Skeletal muscle cell (primary cell): Measurements from ENCODE around the gene GPRIN2.
"Not testable (repeated sequence)": the region's sequence is repeated elsewhere in the genome, so short reads cannot be mapped to it uniquely, and the experiment has no call there.

Experiments used
- DNase-seq: peaks from one replicate; pipeline ENCODE4 v3.0.0-alpha.2; 2010; ENCODE audit warnings: low read depth
- H3K4me3 ChIP-seq: 2 replicates; pipeline ENCODE4 v1.5.1; 2011; ENCODE audit warnings: low read depth, mild to moderate bottlenecking, control low read depth, low read length, moderate library complexity

GPRIN2 gene

DNA sequence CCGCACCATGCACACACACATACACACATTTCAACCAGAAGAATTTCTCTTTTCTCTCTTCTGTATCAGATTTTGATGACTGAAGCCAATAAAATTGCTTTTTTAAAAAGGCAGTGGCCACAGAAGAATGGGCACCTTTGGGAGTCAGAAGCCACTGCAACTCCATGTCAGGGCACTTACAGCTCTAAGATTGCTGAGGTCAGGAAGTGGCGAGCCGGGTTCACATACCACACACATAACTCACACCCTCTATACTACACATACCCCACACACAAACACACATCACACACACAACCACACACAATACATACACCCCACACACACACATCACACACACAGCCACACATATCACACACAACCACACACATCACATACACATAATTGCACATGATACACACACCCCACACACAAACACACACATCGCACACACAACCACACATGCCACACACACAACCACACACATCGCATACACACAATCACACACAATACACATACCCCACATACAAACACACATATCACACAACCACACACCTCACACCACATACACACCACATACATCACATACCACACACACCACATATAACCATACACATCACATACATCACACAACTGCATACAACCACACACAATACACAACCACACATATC, 31.2 kb downstream of the GPRIN2 start:
- no peak overlapping the region for H3K4me3 ChIP-seq

DNA sequence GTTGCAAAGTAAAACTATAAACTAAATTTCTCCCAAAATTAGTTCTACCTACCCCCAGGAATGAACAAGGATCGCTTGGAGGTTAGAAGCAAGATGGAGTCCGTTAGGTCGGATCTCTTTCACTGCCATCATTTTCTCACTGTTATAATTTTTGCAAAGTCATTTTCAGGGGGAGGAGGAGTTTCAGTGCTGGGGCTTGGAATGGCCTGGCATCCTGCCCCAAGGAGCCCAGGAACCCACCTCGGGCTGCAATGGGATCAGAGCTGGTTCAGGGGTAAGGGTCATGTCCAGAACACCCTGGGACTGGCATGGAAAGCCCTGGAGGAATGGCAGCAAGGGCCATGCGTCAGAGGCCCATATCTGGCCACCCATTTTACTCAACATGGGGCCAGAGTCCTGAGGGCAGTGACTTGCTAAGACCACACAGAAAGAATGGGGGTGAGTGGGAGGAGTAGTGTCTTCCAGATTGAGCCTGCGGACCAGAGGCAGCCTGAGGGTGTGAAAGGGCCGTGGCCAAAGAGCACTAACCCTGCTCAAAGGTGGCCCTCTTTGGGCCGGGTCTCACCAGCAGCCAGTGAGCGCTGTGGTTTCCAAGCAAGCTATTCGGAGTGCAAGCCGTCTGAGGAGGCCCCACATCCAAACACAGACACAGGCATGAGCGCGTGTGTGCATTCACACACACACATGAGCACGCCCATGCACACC, 31.8 kb downstream of the GPRIN2 start:
- H3K4me3 ChIP-seq, result no peak overlapping the region
- peak; percentile 75 for DNase-seq

More for the DNA sequence above, 31.2 kb downstream of the GPRIN2 start:
- peak; percentile 60 for DNase-seq

DNA sequence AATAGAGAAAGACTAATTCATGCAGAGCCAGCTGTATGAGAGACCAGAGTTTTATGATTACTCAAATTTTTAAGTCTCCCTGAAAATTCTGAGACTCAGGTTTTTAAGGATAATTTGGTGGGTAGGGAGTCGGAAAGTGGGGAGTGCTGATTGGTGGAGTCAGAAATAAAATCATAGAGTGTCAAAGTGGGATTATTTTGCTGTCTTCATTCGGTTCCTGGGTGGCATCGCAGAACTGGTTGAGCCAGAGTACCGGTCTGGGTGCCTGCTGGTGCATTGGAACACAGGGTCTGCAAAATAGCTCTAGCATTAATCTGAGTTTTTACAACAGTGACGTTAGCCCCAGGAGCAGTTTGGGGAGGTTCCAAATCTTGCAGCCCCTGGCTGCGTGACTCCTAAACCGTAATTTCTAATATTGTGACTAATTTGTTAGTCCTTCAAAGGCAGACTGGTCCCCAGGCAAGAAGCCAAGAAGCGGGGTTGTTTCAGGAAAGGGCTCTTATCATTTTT, 32.4 kb downstream of the GPRIN2 start:
- peak; percentile 92 for DNase-seq
- H3K4me3 ChIP-seq, result no peak overlapping the region

DNA sequence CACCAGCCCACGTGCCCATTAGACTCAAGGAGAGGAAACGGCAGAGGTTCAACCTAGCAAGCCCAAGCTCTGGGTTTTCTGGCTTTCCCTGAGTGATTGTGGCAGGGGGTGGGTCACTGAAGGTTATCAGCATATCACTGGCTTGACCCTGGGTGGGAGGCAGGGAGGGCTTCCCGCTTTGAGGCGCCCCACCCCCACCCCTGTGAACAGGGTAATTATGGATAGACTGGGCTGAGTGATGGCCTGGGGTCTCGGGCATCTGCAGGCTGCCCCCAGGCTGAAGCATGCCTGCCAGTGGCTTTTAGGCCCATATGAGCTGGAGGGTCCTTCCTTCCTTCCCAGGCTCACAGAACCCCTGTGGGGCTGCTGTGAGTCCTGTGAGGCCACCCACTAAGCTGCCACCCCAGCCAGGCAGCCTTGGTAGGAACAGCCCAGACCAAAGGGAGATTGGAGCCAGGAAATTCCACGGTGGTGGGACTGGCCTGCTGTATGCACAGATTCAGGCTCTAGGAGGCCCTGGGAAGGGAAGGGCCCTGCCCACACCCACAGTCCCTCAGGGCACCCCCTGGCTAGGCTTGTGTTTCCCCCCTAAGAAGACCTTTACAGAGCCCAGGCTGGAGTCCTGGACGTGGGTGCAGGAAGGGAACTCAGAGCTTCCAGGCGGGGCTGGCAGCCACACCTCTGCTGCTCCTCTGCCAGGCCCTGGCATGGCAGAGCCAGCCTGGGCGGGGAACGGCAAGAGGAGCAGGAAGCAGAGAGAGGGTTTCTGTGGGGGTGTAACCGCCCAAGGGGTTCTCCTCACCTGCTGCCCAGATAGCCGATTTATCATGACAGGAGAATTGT, 33.1 kb downstream of the GPRIN2 start:
- no peak for DNase-seq
- H3K4me3 ChIP-seq, result no peak overlapping the region

DNA sequence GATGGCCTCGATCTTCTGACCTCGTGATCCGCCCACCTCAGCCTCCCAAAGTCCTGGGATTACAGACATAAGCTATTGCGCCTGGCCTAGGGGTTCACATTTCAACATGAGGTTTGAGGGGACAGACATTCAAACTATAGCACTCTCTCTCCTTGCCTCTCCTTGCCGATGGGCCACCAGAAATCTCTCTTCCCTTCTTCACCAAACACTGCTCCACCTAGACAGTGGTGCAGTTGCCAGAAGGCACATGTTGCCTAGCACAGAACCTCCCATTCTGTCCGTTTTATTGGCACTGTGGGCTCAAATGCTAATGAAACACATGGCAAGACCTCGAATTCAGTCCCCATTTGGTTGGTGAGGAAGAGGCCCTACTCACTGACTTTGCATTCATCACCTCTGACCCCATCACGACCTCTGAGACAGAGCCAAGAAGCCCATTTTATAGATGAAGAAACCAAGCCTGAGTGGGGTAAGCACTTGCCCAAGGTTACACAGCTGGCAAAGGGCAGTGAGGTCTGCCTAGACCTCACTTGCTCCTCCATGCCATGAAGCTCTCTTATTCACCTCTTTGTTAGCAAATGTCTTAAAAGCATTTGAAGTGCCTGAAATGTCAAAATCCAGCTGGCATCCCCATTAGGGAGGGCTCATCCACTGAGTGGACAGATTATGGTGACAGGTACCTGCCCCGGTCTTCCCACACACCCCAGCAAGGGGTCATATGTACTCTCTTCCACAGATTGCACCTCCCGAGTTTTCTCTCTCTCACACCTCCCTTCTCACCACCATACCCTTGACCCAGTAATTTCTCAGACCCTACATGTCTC, 34.0 kb downstream of the GPRIN2 start:
- H3K4me3 ChIP-seq, result no peak overlapping the region
- DNase-seq, result no peak

DNA sequence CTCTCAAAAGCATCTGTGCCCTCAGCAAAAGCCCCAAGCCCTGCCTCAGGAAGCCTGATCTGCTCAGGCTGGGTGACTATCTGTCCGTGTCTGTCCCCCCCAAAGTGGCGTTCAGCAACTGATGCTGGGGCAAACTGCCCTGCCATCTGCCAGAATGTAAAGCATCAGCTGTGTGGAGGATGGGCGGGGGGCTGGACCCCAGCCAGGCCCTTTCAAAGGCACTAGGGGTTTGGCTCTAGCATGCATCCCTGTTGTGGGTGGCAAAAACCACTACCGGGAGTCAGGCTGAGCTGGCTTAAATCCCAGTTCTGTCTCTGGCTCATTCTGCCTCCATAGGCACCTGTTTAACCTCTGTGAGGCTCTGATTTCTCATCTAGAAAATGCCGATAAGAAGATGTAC, 35.5 kb downstream of the GPRIN2 start:
- DNase-seq, result peak; percentile 56
- H3K4me3 ChIP-seq, result no peak overlapping the region

DNA sequence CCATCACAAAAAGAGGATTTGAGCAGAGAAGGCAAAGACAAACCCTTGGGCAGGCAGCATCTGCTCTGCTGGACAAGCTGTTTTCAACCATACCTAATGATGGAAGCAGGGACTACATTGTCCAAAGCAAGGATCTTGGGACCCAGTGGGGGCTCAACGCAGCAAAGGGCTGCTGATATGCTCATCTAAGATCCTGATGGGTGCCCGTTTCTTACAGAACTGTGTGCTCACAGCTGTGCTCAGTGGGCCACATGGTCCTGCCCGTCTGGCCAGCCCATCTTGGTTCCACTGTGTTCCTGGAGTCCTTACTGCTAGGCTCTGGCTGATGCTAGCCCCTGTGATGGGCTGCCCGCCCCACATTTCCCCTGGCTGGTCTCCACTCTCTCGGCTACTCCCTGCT, 36.1 kb downstream of the GPRIN2 start:
- no peak overlapping the region for H3K4me3 ChIP-seq
- no peak for DNase-seq

DNA sequence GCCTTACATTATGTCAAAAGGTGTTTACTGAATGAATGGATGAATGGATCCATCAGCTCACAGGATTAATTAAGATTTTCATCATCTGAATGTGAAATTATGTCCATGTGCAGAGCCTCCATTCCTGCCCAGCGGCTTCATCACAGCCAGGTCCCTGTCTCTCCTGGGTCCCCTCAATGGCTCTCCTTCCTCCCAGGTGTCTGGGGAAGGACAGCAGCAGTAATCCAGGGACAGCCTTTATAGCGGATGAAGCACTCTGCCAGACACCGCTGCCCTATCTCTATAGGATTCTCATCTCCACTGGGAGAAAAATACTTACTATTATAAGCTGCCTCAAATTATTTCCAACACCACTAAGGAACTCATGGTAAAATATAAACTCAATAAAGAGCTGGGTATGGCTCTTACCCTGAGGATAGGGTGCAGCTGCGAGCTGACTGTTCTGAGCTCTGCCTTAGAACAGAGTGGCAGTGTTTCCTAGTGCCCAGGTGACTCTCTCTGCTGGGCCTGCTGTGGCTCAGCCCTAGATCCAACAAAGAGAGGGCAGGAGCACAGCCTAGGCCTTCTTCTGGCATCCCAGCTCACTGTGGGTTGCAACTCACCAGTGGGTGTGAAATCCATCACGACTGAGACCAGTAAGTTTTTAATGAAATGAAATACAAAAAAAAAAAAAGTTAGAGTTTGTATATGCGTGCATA, 38.3 kb downstream of the GPRIN2 start:
- no peak for DNase-seq

DNA sequence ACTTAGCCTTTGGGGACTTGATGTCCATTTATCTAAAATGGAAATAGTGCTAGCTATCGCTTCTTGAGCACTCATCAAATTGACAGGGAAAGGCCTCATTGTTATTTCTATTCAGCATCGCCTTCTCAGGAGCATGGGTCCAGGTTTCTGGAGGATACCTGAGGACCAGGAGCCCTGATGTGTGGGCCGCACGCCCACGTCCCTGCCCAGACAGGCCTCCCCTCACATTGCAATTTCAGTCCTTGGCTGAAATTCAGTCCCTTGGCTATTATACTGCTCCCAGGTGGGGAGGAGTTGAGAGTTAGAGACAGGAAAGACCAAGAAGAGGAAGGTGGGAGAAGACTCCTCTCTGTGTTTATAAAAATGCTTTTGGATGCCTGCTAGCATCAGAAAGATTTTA, 38.9 kb downstream of the GPRIN2 start:
- no peak overlapping the region for H3K4me3 ChIP-seq
- DNase-seq, result no peak

More for the DNA sequence above, 38.3 kb downstream of the GPRIN2 start:
- H3K4me3 ChIP-seq, result no peak overlapping the region

DNA sequence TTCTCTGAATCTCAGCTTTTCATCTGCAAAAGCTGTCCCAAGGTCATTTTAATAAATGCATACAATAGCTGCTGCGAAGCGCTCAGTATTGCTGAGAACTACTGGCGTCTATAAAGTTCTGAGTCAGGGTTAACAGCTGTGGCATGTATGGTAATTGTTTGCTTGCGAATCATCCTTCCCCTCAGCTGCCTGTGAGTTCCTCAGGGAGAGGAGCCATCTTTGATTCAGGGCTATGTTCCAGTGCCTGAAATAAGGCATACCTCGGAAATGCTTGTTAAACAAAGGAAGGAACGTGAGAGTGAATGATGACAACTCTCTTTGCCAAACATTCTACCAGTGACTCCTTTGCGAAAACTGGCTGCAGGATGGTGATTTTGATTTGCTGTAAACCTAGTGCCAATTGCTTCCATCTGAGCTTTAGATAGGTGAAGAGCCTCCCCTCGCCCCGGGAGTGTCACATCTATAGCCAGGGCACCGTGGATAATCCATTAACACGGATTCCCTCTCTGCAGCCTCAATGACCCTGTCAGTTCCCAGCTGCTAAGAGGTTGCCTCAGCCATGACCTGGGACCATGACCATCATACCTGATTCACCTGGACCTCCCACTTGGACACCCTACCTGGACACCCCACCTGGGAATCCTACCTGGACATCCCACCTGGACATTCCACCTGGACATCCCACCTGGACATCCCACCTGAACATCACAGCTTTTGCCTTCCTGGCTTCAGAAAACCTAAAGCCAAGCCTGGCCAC, 39.6 kb downstream of the GPRIN2 start:
- no peak overlapping the region for H3K4me3 ChIP-seq
- peak; percentile 92 for DNase-seq

DNA sequence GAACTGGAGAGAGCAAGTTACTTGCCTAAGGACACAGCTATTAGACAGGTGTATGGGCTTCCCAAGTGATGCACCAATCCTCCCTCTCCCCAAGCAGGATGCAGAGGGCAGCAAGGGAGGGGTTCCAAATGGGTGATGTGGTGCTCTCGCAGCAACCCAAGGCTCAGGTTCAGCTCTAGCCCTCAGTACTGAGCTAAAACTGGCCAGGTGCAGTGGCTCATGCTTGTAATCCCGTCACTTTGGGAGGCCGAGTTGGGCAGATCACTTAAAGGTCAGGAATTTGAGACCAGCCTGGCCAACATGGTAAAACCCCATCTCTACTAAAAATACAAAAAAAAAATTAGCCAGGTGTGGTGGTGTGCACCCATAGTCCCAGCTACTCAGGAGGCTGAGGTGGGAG, 40.7 kb downstream of the GPRIN2 start:
- no peak overlapping the region for H3K4me3 ChIP-seq
- no peak for DNase-seq

DNA sequence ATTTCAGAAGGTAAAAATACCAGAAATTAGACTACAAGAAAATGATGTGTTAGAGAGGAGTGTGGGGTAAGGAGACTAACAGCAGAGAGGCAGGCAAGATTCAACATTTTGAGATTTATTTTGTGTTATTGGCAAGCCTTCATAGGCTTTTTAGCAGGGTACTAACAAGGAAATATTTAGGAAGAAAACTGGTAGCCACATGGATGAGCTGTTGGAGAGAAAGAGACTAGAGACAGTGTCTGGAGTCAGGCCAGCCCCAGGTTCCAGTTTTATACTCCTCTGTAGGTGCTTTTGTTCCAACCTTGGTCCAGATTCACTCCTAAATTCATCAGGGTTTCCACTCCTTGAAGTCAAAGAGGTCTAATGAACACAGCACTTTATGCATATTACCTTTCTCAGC, 41.1 kb downstream of the GPRIN2 start:
- no peak overlapping the region for H3K4me3 ChIP-seq
- no peak for DNase-seq

DNA sequence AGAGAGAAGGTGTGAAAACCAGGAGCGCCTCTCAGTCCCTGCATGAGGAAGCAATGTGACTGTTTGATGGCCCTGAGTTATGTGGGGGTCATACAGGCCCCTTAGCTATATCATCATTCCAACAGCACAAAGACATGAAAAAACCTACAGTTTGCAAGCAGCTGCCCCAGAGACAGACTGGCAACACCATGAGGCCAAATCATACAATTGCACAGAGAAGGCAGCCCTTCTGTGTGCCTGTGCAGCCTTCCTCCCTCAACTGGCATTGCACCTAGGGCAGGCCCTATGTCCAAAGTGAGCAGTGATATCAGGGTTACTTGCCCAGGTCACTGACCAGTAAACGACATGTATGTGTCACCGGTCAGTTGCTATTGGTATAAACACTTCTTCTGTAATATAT, 41.6 kb downstream of the GPRIN2 start:
- DNase-seq, result no peak
- H3K4me3 ChIP-seq, result no peak overlapping the region

DNA sequence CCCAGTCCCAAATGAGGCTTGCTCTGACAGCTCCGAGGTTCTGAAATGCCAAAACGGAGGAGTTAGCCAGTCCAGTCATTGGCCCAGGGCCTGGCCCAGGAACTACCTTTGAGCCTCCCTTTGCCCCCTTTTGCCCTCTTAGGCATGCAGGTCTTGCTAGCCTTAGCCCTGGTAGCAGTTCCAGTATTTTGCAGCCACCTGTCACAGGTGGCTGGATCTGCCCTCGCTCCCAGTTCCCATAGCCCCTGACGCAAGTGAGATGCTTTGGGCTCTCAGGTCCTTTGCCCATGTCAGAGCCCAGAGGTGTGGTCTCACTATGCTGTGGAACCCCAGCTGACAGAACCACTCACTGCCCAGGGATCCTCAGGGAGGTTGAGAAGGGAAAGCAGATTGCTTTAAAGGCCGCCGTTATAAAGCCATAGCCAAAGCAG, 42.0 kb downstream of the GPRIN2 start:
- DNase-seq, result no peak
- H3K4me3 ChIP-seq, result no peak overlapping the region

DNA sequence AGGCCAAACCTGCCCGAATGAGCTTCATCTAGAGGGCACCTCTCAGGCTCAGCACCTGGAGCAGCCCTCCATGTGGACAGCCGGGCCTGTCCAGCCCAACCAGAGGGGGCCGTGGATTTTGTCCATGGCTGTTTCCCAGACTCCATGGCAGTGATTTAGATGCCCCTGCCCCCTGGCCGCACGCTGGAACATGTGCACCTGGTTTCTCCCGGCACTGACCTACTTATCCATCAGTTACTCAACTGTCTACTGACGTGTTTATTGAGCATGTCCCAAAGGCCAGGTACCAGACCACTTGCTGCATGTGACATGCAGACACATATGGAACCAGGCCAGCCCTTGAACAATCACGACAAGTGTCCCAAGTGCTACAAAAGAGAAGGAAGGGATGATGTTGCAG, 43.1 kb downstream of the GPRIN2 start:
- not testable (repeated sequence) for DNase-seq, H3K4me3 ChIP-seq

DNA sequence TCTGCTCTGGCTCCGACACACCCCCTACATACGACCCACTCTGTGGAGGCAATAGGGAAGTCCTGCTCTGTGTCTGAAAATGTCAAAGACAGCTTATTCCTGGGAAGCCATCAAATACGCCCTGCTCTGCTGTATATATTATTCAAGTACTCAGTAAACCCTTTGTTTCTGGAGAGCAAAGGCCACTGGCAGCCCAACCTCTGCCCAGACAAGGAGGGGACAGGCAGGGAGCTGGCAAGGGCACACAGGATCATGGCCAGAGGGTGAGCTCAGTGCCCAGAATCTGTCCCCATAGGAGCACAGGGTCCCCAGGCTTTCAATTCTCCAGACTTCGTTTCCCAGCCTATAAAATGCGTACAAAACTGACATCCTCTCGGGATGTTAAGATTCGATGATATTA, 43.7 kb downstream of the GPRIN2 start:
- H3K4me3 ChIP-seq, DNase-seq: not testable (repeated sequence)

DNA sequence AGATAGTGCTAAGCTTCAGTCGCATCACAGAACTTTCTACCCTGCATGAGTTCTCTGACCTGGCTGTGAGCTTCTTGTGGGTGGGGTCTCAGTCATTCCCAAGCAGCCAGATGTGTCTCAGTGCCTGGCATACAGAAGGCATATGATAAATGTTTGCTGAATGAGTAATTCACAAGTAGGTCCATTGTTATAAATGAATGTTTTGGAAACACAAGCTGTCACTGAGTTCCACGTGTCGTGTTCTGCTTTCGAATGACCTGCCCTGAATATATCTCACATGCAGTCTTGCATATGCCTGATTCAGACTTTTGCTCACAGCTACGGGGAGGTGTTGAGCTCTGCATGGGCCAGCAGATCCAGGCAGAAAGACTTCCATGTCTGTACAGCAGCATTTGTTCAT, 44.5 kb downstream of the GPRIN2 start:
- not testable (repeated sequence) for DNase-seq, H3K4me3 ChIP-seq
